HepG2 (cell line): ENCODE data around the gene NKD1. TPM values are rescaled to one million over a fixed set of nuclear protein-coding genes. Genes with fewer than 3 reads are reported as not detected.

Experiments
- FOSL2 ChIP-seq: sonication (generic); formaldehyde crosslinking; IDR thresholded peaks from 2 replicates; pipeline ENCODE4 v1.4.0; 2020; ENCODE audit warnings: missing genetic modification reagents
- MED13 ChIP-seq: sonication (generic); formaldehyde crosslinking; IDR thresholded peaks from 2 replicates; pipeline ENCODE4 v1.5.0; 2020; ENCODE audit warnings: missing genetic modification reagents
- MTA1 ChIP-seq: sonication (generic); formaldehyde crosslinking; IDR thresholded peaks from 2 replicates; pipeline ENCODE4 v1.4.0; 2020; ENCODE audit warnings: missing genetic modification reagents, mild to moderate bottlenecking, borderline replicate concordance
- PHF8 ChIP-seq: sonication (generic); formaldehyde crosslinking; IDR thresholded peaks from 2 replicates; pipeline ENCODE4 v1.5.0; 2020; ENCODE audit warnings: missing genetic modification reagents
- ZNF776 ChIP-seq: sonication (generic); formaldehyde crosslinking; IDR thresholded peaks from 2 replicates; pipeline ENCODE4 v1.4.0; 2020; ENCODE audit warnings: mild to moderate bottlenecking, missing genetic modification reagents
- polyA plus RNA-seq, 8 experiments: library from polyadenylated mRNA; depleted of rRNA in 3 of 8; stranded (reverse) in 7 of 8; unstranded in 1 of 8; fragments of >200 nt; fragmentation: Illumina TruSeq in 4 of 8; extraction: Trizol in 4 of 8; gene quantifications; 2 replicates each; pipeline versions ENCODE4 v1.2.1 to v1.2.3, GENCODE V29; 2011 to 2016; ENCODE audit warnings: low read depth in 4 of 8, missing spikeins in 1 of 8, mixed read lengths in 1 of 8; ENCODE audit not compliant: insufficient read depth in 1 of 8
- total RNA-seq, 5 experiments: library from RNA; depleted of rRNA; stranded (reverse); fragments of >200 nt; fragmentation: Illumina TruSeq; extraction: Trizol; gene quantifications; 2 replicates each; pipeline ENCODE4 v1.2.3, GENCODE V29; 2016; ENCODE audit warnings: low read depth in 1 of 5
- TF ChIP-seq, protein P1 (sequence below): sonication (generic); formaldehyde crosslinking; IDR thresholded peaks from 2 replicates; pipeline ENCODE4 v1.5.0; 2020; ENCODE audit warnings: missing genetic modification reagents
- TF ChIP-seq, protein P2 (sequence below): sonication (generic); formaldehyde crosslinking; IDR thresholded peaks from 2 replicates; pipeline ENCODE4 v1.9.0; 2021; ENCODE audit warnings: mild to moderate bottlenecking, missing genetic modification reagents
- TF ChIP-seq, protein P3 (sequence below): sonication (generic); formaldehyde crosslinking; IDR thresholded peaks from 2 replicates; pipeline ENCODE4 v1.4.0; 2020; ENCODE audit warnings: missing genetic modification reagents

The NKD1 gene
- total and polyA plus RNA-seq, 2 of the 13 experiments (the other 11 are each of a cell fraction or from before 2014, with no cell fraction given): 70.4 to 121 TPM

DNA sequence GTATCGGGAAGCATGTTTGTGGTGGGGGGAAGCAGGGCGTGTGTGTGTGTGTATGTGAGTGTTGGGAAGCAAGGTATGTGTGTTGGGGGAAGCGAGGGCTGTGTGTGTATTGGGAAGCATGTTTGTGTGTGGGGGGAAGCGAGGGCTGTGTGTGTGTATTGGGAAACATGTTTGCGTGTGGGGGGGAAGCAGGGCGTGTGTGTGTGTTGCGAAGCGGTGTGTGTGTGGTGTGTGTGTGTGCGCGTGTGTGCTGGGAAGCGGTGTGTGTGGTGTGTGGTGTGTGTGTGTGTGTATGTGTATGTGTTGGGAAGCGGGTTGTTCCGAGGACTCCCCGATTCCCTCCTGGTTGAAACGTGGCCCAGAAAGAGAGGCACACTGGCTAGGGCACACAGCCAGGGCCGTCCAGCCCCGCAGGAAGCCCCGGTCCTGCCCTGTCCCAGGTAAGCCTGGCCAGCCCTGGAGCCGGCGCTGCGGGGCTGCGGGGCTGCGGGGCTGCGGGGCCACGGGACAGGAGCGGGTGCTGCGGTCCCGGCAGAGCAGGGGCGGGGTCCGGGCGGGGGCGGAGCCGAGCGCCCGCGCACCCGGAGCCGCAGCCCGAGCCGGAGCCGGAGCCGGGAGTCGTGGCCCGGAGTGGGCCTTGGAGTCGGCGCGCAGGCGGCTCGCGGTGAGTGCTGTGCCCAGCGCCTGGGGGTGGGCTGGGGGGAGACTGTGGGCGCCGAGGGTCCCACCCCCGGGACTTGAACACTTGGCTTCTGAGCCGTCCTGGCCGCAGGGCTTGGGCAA lies 145.0 kb downstream of the NKD1 start, which contains the start of gene NOD2 (continued):
- TF ChIP-seq MED13 (CRISPR knock-in tag): no peak
- TF ChIP-seq, protein P1, sequence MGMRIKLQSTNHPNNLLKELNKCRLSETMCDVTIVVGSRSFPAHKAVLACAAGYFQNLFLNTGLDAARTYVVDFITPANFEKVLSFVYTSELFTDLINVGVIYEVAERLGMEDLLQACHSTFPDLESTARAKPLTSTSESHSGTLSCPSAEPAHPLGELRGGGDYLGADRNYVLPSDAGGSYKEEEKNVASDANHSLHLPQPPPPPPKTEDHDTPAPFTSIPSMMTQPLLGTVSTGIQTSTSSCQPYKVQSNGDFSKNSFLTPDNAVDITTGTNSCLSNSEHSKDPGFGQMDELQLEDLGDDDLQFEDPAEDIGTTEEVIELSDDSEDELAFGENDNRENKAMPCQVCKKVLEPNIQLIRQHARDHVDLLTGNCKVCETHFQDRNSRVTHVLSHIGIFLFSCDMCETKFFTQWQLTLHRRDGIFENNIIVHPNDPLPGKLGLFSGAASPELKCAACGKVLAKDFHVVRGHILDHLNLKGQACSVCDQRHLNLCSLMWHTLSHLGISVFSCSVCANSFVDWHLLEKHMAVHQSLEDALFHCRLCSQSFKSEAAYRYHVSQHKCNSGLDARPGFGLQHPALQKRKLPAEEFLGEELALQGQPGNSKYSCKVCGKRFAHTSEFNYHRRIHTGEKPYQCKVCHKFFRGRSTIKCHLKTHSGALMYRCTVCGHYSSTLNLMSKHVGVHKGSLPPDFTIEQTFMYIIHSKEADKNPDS (CRISPR knock-in tag): no peak
- TF ChIP-seq, protein P2, sequence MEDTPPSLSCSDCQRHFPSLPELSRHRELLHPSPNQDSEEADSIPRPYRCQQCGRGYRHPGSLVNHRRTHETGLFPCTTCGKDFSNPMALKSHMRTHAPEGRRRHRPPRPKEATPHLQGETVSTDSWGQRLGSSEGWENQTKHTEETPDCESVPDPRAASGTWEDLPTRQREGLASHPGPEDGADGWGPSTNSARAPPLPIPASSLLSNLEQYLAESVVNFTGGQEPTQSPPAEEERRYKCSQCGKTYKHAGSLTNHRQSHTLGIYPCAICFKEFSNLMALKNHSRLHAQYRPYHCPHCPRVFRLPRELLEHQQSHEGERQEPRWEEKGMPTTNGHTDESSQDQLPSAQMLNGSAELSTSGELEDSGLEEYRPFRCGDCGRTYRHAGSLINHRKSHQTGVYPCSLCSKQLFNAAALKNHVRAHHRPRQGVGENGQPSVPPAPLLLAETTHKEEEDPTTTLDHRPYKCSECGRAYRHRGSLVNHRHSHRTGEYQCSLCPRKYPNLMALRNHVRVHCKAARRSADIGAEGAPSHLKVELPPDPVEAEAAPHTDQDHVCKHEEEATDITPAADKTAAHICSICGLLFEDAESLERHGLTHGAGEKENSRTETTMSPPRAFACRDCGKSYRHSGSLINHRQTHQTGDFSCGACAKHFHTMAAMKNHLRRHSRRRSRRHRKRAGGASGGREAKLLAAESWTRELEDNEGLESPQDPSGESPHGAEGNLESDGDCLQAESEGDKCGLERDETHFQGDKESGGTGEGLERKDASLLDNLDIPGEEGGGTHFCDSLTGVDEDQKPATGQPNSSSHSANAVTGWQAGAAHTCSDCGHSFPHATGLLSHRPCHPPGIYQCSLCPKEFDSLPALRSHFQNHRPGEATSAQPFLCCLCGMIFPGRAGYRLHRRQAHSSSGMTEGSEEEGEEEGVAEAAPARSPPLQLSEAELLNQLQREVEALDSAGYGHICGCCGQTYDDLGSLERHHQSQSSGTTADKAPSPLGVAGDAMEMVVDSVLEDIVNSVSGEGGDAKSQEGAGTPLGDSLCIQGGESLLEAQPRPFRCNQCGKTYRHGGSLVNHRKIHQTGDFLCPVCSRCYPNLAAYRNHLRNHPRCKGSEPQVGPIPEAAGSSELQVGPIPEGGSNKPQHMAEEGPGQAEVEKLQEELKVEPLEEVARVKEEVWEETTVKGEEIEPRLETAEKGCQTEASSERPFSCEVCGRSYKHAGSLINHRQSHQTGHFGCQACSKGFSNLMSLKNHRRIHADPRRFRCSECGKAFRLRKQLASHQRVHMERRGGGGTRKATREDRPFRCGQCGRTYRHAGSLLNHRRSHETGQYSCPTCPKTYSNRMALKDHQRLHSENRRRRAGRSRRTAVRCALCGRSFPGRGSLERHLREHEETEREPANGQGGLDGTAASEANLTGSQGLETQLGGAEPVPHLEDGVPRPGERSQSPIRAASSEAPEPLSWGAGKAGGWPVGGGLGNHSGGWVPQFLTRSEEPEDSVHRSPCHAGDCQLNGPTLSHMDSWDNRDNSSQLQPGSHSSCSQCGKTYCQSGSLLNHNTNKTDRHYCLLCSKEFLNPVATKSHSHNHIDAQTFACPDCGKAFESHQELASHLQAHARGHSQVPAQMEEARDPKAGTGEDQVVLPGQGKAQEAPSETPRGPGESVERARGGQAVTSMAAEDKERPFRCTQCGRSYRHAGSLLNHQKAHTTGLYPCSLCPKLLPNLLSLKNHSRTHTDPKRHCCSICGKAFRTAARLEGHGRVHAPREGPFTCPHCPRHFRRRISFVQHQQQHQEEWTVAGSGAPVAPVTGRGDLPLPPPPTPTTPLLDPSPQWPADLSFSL (CRISPR knock-in tag): peak; percentile 96
- TF ChIP-seq, protein P3, sequence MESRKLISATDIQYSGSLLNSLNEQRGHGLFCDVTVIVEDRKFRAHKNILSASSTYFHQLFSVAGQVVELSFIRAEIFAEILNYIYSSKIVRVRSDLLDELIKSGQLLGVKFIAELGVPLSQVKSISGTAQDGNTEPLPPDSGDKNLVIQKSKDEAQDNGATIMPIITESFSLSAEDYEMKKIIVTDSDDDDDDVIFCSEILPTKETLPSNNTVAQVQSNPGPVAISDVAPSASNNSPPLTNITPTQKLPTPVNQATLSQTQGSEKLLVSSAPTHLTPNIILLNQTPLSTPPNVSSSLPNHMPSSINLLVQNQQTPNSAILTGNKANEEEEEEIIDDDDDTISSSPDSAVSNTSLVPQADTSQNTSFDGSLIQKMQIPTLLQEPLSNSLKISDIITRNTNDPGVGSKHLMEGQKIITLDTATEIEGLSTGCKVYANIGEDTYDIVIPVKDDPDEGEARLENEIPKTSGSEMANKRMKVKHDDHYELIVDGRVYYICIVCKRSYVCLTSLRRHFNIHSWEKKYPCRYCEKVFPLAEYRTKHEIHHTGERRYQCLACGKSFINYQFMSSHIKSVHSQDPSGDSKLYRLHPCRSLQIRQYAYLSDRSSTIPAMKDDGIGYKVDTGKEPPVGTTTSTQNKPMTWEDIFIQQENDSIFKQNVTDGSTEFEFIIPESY (CRISPR knock-in tag): peak; percentile 14; the same call in 1 of the 2 replicates
- peak; percentile 57; the same call in 1 of the 2 replicates for TF ChIP-seq ZNF776 (CRISPR knock-in tag)
- 0 out of 2 replicates have a peak, but pooled peaks have one; percentile 32 for TF ChIP-seq MTA1 (CRISPR knock-in tag)
- no peak for TF ChIP-seq FOSL2
- TF ChIP-seq PHF8 (CRISPR knock-in tag): peak; percentile 28; the same call in 1 of the 2 replicates
